CD4-positive, alpha-beta T cell treated with Interleukin-21 for 1 hour (primary cell): Measurements from ENCODE around the gene RPA3.

Source experiments
- DNase-seq: peaks from one replicate; pipeline ENCODE4 v3.0.0-alpha.2; 2020

The RPA3 gene

DNA sequence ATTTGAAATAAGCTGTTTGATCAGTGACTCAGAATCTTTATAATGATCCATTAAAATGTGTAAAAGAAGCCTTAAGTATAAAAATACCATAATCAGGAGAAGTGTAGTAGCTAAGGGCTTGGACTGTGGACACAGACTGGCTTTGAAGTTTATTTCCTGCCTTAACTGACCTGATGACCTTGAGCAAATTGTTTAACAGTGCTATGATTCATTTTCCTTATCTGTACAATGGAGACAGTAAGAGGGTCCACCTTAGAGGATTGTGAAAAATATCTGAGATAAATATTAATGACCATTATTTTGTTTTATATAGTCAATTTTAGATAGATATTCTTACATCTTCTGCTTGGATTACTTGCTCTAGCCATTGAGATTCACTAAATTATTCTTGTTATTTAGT lies 13.3 kb upstream of the RPA3 start:
- DNase-seq: no peak

GRCh38 chr7:7720750-7721621 lies 2.6 kb upstream of the RPA3 start:
- no peak for DNase-seq

DNA sequence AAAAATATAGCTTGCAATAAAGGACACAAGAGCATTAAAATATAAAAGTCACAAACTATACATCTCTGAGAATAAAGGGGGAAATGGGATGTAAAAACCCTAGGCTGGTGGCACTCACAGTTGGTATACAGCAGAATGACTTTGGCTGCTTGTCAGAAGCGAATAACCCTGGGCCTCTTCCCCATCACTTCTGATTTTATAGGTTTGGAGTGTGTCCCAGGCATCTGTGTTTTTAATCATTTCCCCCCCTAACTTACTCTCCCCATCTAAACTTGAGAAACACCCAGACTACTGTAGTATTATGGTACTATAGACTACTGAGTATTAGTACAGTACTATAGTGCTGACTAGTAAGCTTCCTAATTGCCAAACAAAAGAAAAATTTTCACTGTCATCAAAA lies 1.8 kb upstream of the RPA3 start:
- no peak for DNase-seq

GRCh38 chr7:7719236-7719635 lies 829 bp upstream of the RPA3 start:
- DNase-seq: peak; percentile 6

DNA sequence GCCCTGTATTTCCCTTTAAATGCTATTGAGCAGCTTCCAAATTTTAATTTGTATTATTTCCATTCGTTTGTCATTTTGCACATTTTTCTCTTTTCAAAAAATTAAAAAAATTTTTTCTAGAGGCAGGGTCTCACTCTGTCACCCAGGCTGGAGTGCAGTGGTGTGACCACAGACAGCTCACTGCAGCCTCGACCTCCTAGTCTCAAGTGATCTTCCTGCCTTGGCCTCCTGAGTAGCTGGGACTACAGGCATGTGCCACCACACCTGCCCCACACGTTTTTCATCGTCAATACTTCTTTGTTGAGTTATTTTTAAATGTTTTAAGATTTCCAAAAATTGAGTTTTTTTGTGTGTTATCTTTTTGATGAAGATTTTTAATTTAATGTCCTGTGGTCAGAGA lies 4.7 kb downstream of the RPA3 start:
- no peak for DNase-seq

GRCh38 chr7:7710469-7710868 lies 7.9 kb downstream of the RPA3 start:
- DNase-seq: no peak

DNA sequence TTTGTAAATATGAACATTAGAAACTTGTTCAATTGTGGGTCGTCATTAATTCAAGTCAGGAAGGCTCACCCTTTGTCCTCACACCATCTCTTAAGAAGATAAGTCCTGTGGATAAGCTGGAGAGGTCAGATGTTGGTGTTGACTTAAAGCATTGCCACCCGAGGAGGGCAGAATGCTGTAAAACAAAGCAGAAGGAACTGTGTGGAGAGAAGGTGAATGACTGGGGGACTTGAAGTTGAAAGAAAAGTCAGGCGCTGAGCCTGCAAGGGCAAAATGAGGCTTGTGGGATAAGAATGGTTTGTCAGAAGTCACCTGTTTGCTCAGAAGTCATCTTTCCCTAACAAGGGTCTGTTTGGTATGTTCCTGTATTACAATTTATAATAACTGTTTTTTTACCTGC lies 9.1 kb downstream of the RPA3 start:
- DNase-seq: no peak

DNA sequence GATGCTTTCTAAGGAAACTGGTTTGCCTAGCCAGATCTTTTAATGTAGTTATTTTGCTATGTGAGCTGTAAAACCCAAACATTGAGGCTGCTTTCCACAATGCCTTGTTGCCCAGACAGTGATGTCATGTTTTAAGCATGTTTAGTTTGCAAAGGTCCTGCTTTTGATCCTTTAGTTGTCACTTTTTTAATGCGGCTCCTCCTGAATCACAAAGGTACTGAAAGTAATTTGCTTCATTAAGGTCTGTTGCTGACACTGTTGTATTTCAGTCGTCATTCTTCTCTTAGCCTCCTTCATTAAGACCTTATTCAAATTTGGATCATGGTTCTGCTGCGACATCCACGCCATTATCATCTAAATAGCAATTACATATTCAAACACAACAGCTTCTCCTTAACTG lies 10.6 kb downstream of the RPA3 start:
- no peak for DNase-seq

DNA sequence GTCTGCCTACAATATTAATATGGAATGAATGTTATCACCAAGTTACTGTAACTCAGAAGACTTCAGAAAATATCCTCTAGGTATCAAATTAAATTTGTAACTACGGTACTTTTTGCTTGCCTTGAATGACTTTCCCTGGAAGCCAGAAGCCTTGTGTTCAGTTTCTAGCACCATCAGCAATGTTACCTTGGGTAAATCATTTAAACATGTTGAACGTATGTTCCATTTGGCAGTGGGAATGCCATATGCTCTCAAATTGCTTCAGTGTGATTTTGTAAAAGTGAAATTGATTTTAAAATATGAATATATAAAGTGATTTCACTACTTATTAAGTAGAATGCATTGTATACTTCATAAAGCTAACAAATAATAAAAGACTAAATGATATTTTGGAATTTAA lies 11.2 kb downstream of the RPA3 start:
- no peak for DNase-seq

GRCh38 chr7:7706556-7707172 lies 11.7 kb downstream of the RPA3 start:
- no peak for DNase-seq

- no peak for DNase-seq
Observed at GRCh38 chr7:7706101-7706511, 12.3 kb downstream of the RPA3 start.

- DNase-seq: no peak
Observed at GRCh38 chr7:7705318-7705717, 13.1 kb downstream of the RPA3 start.

DNA sequence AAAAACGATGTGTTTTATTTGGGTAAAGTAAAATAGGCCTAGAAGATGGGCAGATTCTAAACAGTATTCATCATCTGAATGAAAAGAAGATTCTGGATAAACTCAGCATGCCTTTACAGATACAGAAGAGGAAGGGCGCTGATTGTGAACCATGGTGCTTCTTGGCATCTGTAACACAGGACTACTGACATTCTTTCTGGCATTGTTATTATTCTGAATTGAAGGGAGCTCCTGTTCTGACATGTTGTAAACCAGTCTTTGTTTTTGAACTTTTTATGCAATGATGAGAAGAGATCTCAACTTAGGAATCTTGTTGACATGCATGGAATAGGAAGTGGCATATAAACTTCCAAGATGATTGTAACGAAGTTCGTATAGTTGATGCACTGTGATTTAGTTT lies 13.5 kb downstream of the RPA3 start:
- DNase-seq: no peak

GRCh38 chr7:7703427-7703826 lies 15.0 kb downstream of the RPA3 start:
- no peak for DNase-seq

DNA sequence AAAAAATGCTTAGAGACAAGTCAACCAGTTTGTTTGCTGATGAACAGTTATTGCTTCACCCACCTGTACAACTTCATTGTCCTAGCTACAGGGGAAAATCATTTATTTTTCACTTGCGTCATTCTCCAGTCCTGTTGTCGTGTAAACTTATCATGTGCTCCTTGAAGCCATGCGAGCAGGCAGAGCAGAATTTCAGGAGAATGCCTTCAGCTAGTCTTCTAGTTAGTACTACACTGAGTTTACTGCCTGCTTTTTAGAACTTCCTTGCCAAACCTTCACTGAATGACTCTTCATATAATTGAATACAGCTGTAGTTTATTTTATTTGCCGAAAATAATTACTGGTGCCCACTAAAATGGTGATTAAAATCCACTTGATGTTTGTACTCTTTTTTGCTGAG lies 15.6 kb downstream of the RPA3 start:
- no peak for DNase-seq

DNA sequence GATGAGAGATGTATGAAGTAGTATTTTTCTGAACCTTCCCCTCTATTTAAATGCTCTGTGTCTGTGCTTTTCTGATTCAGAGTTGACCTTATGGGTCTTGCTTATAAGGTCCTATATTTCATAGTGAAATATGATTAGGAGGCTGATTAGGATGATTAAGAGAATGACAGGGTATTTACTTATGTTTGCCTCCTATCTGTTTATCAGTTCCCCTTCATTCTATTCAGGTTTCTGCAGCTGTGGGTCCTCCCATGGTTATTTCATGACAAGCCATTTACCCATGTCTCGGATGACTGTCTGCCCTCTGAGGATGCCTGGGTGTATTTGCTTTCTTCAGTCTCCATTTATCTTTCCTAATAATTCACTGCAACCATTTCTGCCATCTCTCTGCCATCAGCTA lies 16.9 kb downstream of the RPA3 start:
- DNase-seq: no peak

DNA sequence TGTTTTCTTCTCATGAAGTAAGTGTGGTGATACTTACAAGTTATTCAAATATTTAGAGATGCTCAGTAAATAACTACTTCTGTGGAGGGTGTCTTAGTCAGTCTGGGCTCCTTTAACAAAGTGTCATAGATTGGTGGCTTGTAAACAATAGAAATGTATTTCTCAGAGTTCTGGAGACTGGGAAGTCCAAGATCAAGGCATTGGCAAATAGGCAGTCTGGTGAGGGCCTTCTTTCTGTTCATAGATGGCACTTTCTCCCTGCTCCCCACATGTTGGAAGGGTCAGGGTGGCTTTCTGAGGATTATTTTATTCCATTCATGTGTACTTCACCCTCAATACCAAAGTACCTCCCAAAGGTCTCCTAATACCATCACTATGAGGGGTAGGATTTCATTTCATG lies 18.4 kb downstream of the RPA3 start:
- DNase-seq: no peak

- DNase-seq: no peak
Observed at GRCh38 chr7:7699380-7699779, 19.0 kb downstream of the RPA3 start.

DNA sequence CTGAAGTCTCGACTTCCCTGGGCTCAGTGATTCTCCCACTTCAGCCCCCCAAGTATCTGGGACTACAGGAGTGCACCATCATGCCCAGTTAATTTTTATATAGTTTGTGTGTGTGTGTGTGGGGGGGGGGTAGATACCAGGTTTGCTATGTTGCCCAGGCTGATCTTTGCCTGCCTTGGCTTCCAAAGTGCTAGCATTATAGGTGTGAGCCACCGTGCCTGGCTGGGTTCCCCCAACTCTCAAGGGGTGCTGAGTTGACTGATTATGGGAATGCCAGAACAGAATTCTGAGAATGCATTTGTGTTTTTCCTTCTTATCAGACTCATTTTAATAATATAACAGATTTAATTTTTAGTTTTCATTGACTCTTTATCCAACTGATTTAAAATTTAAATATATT lies 19.5 kb downstream of the RPA3 start:
- no peak for DNase-seq

- no peak for DNase-seq
Observed at GRCh38 chr7:7696458-7697119, 21.8 kb downstream of the RPA3 start.

GRCh38 chr7:7695111-7695817 lies 23.1 kb downstream of the RPA3 start:
- no peak for DNase-seq

DNA sequence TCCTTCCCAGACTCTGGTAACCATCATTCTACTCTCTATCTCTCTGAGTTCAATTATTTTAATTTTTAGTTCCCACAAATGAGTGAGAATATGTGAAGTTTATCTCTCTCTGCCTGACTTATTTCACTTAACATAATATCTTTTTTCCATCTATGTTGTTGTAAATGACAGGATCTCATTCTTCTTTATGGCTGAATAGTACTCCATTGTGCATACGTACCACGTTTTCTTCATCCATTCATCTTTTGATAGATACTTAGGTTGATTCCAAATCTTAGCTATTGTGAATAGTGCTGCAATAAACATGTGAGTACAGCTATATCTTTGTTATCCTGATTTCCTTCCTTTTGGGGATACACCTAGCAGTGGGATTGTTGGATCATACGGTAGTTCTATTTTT lies 23.9 kb downstream of the RPA3 start:
- no peak for DNase-seq

DNA sequence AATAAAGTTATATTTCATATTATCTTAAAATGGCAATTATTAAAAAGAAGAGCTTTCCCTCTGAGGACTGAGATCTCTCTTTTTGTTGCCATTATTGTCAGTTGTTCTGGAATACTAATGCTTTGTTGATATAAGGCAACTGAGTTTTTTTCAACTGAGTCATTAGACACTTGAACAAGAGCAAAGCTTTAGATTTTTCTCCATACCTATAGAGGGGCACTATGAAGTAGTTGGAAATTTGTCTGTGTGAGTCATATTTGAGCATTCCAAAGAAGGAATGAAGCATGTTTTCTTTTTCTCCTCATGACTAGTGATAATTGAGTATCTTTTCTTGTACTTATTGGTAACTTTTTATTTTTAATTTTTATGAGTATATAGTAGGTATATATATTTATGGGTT lies 24.5 kb downstream of the RPA3 start:
- no peak for DNase-seq

DNA sequence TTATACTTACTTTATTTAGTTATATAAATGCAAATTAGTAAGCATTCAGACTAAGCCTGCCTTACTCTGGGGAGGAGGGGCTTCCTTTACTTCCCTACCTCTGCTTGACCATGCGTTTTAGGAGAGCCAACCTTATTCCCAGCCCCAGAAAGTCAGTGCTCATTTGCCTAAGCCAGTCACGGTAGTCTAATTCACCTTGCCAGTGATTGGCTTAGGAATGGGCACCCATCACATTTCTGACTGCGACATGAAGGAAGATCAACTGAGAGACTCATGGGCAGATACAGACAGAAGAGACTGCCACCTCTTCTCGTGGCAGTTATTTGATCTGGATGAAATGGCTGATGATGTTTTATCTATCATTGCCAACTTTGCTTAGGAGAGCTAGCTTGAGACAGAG lies 29.5 kb downstream of the RPA3 start:
- DNase-seq: no peak
